Prostate gland (tissue), 2 donors: ENCODE results near the gene SAV1.

ENCODE experiments used
- POLR2A ChIP-seq: fragments of 450-650 bp; IDR thresholded peaks from one replicate; pipeline ENCODE4 v1.6.1; 2016; ENCODE audit warnings: antibody characterized with exemption, mild to moderate bottlenecking
- POLR2AphosphoS5 ChIP-seq: sonication (generic); formaldehyde crosslinking; IDR thresholded peaks from one replicate; pipeline ENCODE4 v1.6.1; 2017; ENCODE audit warnings: antibody characterized with exemption
- TF ChIP-seq, protein P1 (sequence below), 4 experiments: fragments of 200-600 bp in 2 of 4; fragments of 450-650 bp in 2 of 4; sonication (generic) in 2 of 4; IDR thresholded peaks; 1 replicate in 3 of 4; 2 replicates in 1 of 4; pipeline ENCODE4 v1.5.1; 2016 to 2019; ENCODE audit warnings: antibody characterized with exemption in 4 of 4, mild to moderate bottlenecking in 2 of 4, moderate library complexity in 2 of 4

DNA sequence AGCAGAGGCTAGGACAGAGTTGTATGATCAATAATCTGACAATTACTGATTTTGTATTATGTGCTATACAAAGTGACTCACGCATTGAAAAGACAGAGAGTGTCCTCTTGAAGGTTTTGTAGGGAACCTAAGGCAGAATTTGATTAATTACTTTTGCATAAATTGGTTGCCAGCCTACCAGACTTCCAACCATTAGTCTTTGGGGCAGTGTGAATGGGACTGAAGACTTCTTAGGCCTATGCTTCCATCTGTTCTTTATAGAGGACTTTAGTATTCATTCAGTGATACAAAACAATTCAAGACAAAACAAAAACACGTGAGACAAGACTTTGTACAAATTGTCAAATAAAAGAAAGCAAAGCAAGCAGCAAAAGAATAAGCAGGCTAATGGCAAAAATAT lies 61.6 kb downstream of the SAV1 start:
- TF ChIP-seq, protein P1, sequence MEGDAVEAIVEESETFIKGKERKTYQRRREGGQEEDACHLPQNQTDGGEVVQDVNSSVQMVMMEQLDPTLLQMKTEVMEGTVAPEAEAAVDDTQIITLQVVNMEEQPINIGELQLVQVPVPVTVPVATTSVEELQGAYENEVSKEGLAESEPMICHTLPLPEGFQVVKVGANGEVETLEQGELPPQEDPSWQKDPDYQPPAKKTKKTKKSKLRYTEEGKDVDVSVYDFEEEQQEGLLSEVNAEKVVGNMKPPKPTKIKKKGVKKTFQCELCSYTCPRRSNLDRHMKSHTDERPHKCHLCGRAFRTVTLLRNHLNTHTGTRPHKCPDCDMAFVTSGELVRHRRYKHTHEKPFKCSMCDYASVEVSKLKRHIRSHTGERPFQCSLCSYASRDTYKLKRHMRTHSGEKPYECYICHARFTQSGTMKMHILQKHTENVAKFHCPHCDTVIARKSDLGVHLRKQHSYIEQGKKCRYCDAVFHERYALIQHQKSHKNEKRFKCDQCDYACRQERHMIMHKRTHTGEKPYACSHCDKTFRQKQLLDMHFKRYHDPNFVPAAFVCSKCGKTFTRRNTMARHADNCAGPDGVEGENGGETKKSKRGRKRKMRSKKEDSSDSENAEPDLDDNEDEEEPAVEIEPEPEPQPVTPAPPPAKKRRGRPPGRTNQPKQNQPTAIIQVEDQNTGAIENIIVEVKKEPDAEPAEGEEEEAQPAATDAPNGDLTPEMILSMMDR (IDR thresholded peaks at IDR 0.05), result no peak
- TF ChIP-seq POLR2A (no peak), POLR2AphosphoS5 (no peak)
